ENCODE measurements around the gene GNAL.

- TF ChIP-seq CTCF (IDR thresholded peaks at IDR 0.05) (no peak), EP300 (IDR thresholded peaks at IDR 0.05) (no peak)
Observed at GRCh38 chr18:11866764-11867163, 177.7 kb downstream of the GNAL start.
